HG03571 (cell line): Measurements from ENCODE around the gene CACNG3.
"Not testable (repeated sequence)": the region's sequence is repeated elsewhere in the genome, so short reads cannot be mapped to it uniquely, and the experiment has no call there.

Source experiments
- ATAC-seq: cut with Tn5 transposase; IDR thresholded peaks from one replicate; pipeline ENCODE4 v1.9.1; 2021; ENCODE audit not compliant: unreplicated experiment

CACNG3 gene

GRCh38 chr16:24255456-24256371 is at the start of gene CACNG3:
Gene CACNG3 (plus strand): TSS chr16:24256335. CDS start chr16:24256755, 420 bp downstream.
- ATAC-seq, result no peak

GRCh38 chr16:24206926-24207325 is 49.2 kb upstream of the CACNG3 start:
- no peak for ATAC-seq

- no peak for ATAC-seq
These were observed 47.4 kb upstream of the CACNG3 start for GRCh38 chr16:24208710-24209109.

GRCh38 chr16:24214992-24215391 is 41.1 kb upstream of the CACNG3 start:
- ATAC-seq, result no peak

- ATAC-seq, result no peak
These were observed 39.2 kb upstream of the CACNG3 start for GRCh38 chr16:24216961-24217360.

GRCh38 chr16:24217461-24217860 is 38.7 kb upstream of the CACNG3 start:
- ATAC-seq, result no peak

- no peak for ATAC-seq
These were observed 37.8 kb upstream of the CACNG3 start for GRCh38 chr16:24218299-24218698.

- no peak for ATAC-seq
These were observed 34.9 kb upstream of the CACNG3 start for GRCh38 chr16:24221219-24221618.

- ATAC-seq, result no peak
These were observed 27.6 kb upstream of the CACNG3 start for GRCh38 chr16:24228514-24228913.

GRCh38 chr16:24232936-24233335 is 23.2 kb upstream of the CACNG3 start:
- ATAC-seq, result no peak

GRCh38 chr16:24234737-24235136 is 21.4 kb upstream of the CACNG3 start:
- ATAC-seq, result no peak

- ATAC-seq, result no peak
These were observed 20.3 kb upstream of the CACNG3 start for GRCh38 chr16:24235806-24236205.

- ATAC-seq, result not testable (repeated sequence)
These were observed 17.3 kb upstream of the CACNG3 start for GRCh38 chr16:24238846-24239245.

GRCh38 chr16:24246911-24247607 is 9.1 kb upstream of the CACNG3 start:
- ATAC-seq, result no peak

GRCh38 chr16:24253192-24253591 is 2.9 kb upstream of the CACNG3 start:
- no peak for ATAC-seq

- ATAC-seq, result no peak
These were observed 1.8 kb downstream of the CACNG3 start for GRCh38 chr16:24257958-24258357.

- ATAC-seq, result no peak
These were observed 2.7 kb downstream of the CACNG3 start for GRCh38 chr16:24258791-24259190.

GRCh38 chr16:24262816-24263215 is 6.7 kb downstream of the CACNG3 start:
- no peak for ATAC-seq

- ATAC-seq, result no peak
These were observed 14.7 kb downstream of the CACNG3 start for GRCh38 chr16:24270721-24271442.

- no peak for ATAC-seq
These were observed 16.2 kb downstream of the CACNG3 start for GRCh38 chr16:24272379-24272778.

- ATAC-seq, result no peak
These were observed 17.5 kb downstream of the CACNG3 start for GRCh38 chr16:24273508-24274182.
